Suprapubic skin (tissue), 4 donors: ENCODE data around the gene GAP43. TPM values are rescaled to one million over a fixed set of nuclear protein-coding genes. Genes with fewer than 3 reads are reported as not detected.

Source experiments
- DNase-seq, 2 donors: peaks; one replicate each; pipeline ENCODE4 v3.0.0-alpha.2; 2019; ENCODE audit warnings: low spot score in 2 of 2
- H3K27ac ChIP-seq: fragments of 200-600 bp; sonication (generic); one replicate; pipeline ENCODE4 v1.5.1; 2019
- H3K27me3 ChIP-seq: fragments of 200-600 bp; sonication (generic); one replicate; pipeline ENCODE4 v1.5.1; 2019
- H3K36me3 ChIP-seq: fragments of 200-600 bp; sonication (generic); one replicate; pipeline ENCODE4 v1.5.1; 2019
- H3K4me1 ChIP-seq: fragments of 200-600 bp; sonication (generic); one replicate; pipeline ENCODE4 v1.5.1; 2019
- H3K4me3 ChIP-seq: fragments of 200-600 bp; sonication (generic); one replicate; pipeline ENCODE4 v1.5.1; 2019; ENCODE audit warnings: mild to moderate bottlenecking
- H3K9me3 ChIP-seq: fragments of 200-600 bp; sonication (generic); one replicate; pipeline ENCODE4 v1.5.1; 2019
- EP300 ChIP-seq: sonication (generic); formaldehyde crosslinking; IDR thresholded peaks from one replicate; pipeline ENCODE4 v1.6.1; 2017; ENCODE audit warnings: antibody characterized with exemption
- POLR2A ChIP-seq, 2 donors: fragments of 450-650 bp; IDR thresholded peaks; one replicate each; pipeline ENCODE4 v1.6.1; 2017; ENCODE audit warnings: antibody characterized with exemption in 2 of 2, mild to moderate bottlenecking in 2 of 2, moderate library complexity in 2 of 2
- POLR2AphosphoS5 ChIP-seq, 3 donors: sonication (generic); formaldehyde crosslinking; IDR thresholded peaks; one replicate each; pipeline ENCODE4 v1.6.1; 2017; ENCODE audit warnings: antibody characterized with exemption in 3 of 3
- WGBS: methylation state at CpG from one replicate; pipeline ENCODE4 v1.1.5; 2018; 5-methylcytosine and 5-hydroxymethylcytosine counted together
- total RNA-seq, 4 donors: library from RNA; depleted of rRNA; stranded (reverse); fragments of >200 nt; gene quantifications; one replicate each; pipeline ENCODE4 v1.1.0, GENCODE V29; 2016
- TF ChIP-seq, protein P1 (sequence below), 2 donors: fragments of 200-600 bp in 1 of 2; fragments of 450-650 bp in 1 of 2; sonication (generic) in 1 of 2; IDR thresholded peaks; one replicate each; pipeline ENCODE4 v1.5.1; 2016 to 2019; ENCODE audit warnings: antibody characterized with exemption in 2 of 2, mild to moderate bottlenecking in 1 of 2, moderate library complexity in 1 of 2

GAP43 gene
- total RNA-seq, 4 donors from 2014 or later = not detected

DNA sequence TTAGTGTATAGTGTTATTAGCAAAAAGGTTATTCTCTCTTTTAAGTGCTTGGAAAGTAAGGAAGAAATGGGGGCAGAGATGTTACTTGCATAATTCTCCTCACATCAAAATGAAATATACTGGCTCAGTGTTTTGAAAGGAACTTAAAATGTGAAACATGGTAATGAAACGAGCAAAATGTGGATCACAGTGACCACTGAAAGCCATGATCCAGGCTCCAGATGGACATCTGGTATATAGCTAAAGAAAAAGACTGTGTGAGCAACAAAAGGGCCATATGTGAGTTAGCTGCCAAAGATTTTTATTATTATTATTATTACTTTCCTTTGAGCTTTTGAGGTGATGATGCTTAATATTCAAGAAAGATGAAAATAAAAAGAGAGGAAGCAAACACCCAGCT lies 89.6 kb downstream of the GAP43 start:
- WGBS = 0% methylated on average over 1 of the region's 1 CpG
- no peak overlapping the region for H3K4me3 ChIP-seq
- H3K36me3 ChIP-seq = no peaks in the 10 kb centered on the region
- H3K4me1 ChIP-seq = no peaks in the 10 kb centered on the region
- H3K27ac ChIP-seq = no peak overlapping the region
- no peak for DNase-seq
- no peaks in the 10 kb centered on the region for H3K27me3 ChIP-seq
- TF ChIP-seq EP300 (no peak), POLR2A (IDR thresholded peaks at IDR 0.05) (no peak)
- TF ChIP-seq, protein P1, sequence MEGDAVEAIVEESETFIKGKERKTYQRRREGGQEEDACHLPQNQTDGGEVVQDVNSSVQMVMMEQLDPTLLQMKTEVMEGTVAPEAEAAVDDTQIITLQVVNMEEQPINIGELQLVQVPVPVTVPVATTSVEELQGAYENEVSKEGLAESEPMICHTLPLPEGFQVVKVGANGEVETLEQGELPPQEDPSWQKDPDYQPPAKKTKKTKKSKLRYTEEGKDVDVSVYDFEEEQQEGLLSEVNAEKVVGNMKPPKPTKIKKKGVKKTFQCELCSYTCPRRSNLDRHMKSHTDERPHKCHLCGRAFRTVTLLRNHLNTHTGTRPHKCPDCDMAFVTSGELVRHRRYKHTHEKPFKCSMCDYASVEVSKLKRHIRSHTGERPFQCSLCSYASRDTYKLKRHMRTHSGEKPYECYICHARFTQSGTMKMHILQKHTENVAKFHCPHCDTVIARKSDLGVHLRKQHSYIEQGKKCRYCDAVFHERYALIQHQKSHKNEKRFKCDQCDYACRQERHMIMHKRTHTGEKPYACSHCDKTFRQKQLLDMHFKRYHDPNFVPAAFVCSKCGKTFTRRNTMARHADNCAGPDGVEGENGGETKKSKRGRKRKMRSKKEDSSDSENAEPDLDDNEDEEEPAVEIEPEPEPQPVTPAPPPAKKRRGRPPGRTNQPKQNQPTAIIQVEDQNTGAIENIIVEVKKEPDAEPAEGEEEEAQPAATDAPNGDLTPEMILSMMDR (IDR thresholded peaks at IDR 0.05) = no peak
- no peaks in the 10 kb centered on the region for H3K9me3 ChIP-seq

- 65% methylated on average over 5 of the region's 5 CpGs for WGBS
- no peaks in the 10 kb centered on the region for H3K4me1 ChIP-seq
- H3K9me3 ChIP-seq = no peaks in the 10 kb centered on the region
- H3K27ac ChIP-seq = no peak overlapping the region
- H3K27me3 ChIP-seq = no peaks in the 10 kb centered on the region
- DNase-seq = no peak
- H3K36me3 ChIP-seq = no peaks in the 10 kb centered on the region
- TF ChIP-seq POLR2AphosphoS5 (IDR thresholded peaks at IDR 0.05) (no peak), EP300 (no peak), POLR2A (IDR thresholded peaks at IDR 0.05) (no peak)
- TF ChIP-seq, protein P1 (IDR thresholded peaks at IDR 0.05) = no peak
- H3K4me3 ChIP-seq = no peak overlapping the region
Measured at GRCh38 chr3:115713284-115713683, 90.0 kb downstream of the GAP43 start.

DNA sequence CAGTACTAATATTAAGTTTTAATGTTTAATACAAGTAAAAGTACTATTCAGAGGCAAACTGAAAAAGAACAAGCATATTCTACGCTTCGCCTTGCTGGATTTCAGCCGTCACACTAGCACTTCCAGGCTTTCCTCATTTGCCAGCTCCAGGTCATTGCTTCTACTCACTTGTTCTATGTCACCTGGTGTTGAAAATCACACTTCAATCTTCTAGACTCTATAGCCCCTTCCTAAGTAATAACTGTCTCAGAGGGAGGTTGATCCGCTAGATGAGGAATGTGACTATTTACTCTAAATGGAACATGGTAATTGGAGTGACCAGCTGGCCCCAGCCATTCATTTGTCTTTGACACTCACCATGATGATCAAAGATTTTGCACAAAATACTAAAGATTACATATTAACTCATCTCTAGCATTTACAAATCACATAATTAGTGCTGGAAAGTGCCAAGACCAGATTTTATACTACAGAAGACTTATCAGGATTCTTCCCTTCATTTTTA lies 92.0 kb downstream of the GAP43 start:
- Histone ChIP-seq H3K27me3 (no peaks in the 10 kb centered on the region), H3K4me3 (no peak overlapping the region), H3K4me1 (no peaks in the 10 kb centered on the region), H3K27ac (no peak overlapping the region), H3K36me3 (no peaks in the 10 kb centered on the region), H3K9me3 (no peaks in the 10 kb centered on the region)
- 95% methylated on average over 4 of the region's 4 CpGs for WGBS
- DNase-seq = no peak
- TF ChIP-seq POLR2AphosphoS5 (IDR thresholded peaks at IDR 0.05) (no peak), POLR2A (IDR thresholded peaks at IDR 0.05) (no peak), EP300 (no peak)
- TF ChIP-seq, protein P1 (IDR thresholded peaks at IDR 0.05) = no peak

- WGBS = 57% methylated on average over 4 of the region's 4 CpGs
- H3K36me3 ChIP-seq = no peaks in the 10 kb centered on the region
- no peak overlapping the region for H3K27ac ChIP-seq
- no peaks in the 10 kb centered on the region for H3K27me3 ChIP-seq
- no peaks in the 10 kb centered on the region for H3K9me3 ChIP-seq
- no peaks in the 10 kb centered on the region for H3K4me1 ChIP-seq
- DNase-seq = no peak
- no peak for TF ChIP-seq POLR2AphosphoS5 (IDR thresholded peaks at IDR 0.05)
- no peak for TF ChIP-seq EP300
- TF ChIP-seq POLR2A (IDR thresholded peaks at IDR 0.05) = no peak
- TF ChIP-seq, protein P1 (IDR thresholded peaks at IDR 0.05) = no peak
- H3K4me3 ChIP-seq = no peak overlapping the region
Measured at GRCh38 chr3:115720983-115721382, 97.7 kb downstream of the GAP43 start.

DNA sequence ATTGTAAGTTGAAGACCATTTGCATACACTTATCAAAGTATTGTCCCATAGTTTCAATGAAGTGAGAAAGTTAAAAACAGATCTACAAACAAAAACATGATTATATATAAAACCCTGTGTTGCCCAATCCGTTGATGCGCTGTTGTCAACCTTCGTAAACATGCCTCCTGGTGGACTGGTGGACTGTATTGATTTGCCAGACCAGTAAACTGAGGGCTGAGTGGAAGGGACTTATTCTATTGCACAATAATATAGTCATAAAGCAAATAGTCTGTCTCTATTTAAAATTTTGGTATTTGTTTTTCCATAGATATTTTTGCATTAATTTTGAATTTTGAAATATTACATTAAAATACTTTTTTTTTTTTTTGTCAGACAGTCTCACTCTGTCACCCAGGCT lies 102.5 kb downstream of the GAP43 start:
- no peak for DNase-seq
- Histone ChIP-seq H3K4me3 (no peak overlapping the region), H3K27me3 (no peaks in the 10 kb centered on the region), H3K27ac (no peak overlapping the region), H3K4me1 (no peaks in the 10 kb centered on the region), H3K36me3 (no peaks in the 10 kb centered on the region), H3K9me3 (no peaks in the 10 kb centered on the region)
- TF ChIP-seq, protein P1 (IDR thresholded peaks at IDR 0.05) = no peak
- TF ChIP-seq EP300 (no peak), POLR2AphosphoS5 (IDR thresholded peaks at IDR 0.05) (no peak), POLR2A (IDR thresholded peaks at IDR 0.05) (no peak)
- 95% methylated on average over 3 of the region's 3 CpGs for WGBS
